Activated CD4-positive, alpha-beta T cell treated with anti-CD3 and anti-CD28 coated beads for 48 hours (primary cell): ENCODE data around the gene SCUBE3.
A peak's percentile ranks its signal among the peaks of the same experiment; 100 is the strongest.

ENCODE experiments used
- DNase-seq: peaks from one replicate; pipeline ENCODE4 v3.0.0-alpha.2; 2020

Gene SCUBE3

DNA sequence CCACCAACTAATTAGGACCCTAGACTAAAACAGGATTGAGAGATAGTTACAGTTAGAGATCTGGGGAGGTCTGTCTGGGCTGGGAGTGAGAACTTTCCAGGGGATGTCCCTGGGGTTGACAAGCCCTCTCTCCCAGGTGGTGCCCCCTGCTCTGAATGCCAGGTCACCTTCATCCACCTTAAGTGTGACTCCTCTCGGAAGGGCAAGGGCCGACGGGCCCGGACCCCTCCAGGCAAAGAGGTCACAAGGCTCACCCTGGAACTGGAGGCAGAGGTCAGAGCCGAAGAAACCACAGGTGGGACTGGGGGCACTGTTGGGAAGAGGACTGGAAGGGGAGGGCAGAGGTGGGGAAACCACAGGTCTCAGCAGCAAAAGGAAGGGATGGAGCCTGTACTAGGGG lies 28.7 kb downstream of the SCUBE3 start:
- no peak for DNase-seq

DNA sequence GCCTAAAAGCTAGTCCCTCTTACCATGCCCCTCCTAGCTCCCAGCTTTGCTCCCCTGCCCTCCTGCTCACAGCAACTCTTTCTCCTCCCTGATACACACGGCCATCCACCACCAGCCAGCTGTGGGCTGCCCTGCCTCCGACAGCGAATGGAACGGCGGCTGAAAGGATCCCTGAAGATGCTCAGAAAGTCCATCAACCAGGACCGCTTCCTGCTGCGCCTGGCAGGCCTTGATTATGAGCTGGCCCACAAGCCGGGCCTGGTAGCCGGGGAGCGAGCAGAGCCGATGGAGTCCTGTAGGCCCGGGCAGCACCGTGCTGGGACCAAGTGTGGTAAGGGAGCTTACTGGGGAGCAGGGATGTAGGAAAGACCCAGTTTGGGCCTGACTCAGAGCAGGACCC lies 29.1 kb downstream of the SCUBE3 start:
- no peak for DNase-seq

DNA sequence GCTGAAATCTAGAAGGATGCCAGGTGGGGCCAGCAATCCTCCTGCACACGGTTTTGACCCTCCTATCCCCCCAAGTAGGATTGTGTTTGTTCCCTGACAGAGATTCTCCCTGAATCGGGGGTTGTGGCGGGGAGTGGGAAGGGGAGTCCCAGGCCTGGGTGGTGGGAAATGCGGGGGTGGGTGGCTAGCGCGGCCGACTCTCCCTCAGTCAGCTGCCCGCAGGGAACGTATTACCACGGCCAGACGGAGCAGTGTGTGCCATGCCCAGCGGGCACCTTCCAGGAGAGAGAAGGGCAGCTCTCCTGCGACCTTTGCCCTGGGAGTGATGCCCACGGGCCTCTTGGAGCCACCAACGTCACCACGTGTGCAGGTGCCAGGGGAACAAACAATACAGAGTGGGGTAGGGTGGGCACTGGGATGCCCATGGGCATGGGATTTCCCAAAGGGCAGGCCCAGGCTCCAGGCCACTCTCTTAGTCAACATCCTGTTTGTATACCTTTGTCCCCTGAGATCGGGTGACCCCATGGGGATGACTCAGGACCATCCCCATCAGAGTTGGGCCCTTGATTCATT lies 29.7 kb downstream of the SCUBE3 start:
- no peak for DNase-seq

DNA sequence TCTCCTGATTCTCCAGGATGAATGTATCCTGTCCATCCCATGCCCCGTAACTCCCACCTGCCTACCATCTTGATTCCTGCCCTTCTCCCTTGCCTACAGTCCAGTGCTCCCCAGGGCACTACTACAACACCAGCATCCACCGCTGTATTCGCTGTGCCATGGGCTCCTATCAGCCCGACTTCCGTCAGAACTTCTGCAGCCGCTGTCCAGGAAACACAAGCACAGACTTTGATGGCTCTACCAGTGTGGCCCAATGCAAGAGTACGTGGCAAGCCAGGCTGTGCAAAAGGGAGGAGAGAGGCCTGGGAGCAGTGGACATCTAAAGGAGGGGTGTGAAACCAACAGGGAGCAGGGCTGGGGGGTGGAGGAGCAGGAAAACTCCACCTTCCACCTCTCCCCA lies 30.8 kb downstream of the SCUBE3 start:
- DNase-seq = no peak

DNA sequence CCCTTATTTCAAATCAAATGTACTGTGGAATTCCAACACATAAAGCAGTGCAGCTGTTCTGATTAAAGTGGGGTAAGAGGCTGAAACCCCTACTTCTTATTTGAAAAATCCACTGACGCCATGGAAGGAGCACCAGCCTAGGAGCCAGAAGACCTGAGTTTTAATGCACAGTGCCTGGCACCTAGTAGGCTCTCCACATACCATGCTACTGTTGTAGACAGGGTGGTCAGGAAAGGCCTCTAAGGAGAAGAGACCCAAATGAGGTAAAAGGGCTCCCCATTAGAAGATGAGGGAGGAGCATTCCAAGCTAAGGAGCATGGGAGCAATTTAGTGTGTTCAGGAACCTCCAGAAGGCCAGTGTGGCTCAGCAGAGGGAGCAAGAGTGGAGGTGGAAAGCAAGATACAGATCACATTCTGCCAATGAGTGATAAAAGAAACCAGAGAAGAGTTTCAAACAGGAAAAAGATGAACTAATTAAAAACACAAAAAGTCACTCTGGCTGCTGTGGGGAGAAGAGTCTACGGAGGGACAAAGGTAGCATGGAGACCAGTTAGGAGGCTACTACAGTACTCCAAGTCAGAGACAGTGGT lies 34.0 kb downstream of the SCUBE3 start:
- DNase-seq = no peak

DNA sequence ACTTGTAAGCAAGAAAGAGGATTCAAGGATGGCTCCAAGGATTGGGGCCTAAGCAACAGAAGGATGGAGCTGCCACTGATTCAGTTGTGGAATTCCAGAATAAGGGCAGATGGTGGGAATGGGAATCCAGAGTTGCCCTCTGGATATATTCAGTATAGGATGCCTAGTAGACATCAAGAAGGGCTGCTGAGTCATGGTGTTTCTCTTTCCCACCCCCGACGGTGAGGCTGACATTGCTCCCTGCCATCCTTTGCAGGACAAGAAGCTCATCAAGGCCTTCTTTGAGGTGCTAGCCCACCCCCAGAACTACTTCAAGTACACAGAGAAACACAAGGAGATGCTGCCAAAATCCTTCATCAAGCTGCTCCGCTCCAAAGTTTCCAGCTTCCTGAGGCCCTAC lies 34.5 kb downstream of the SCUBE3 start:
- no peak for DNase-seq

DNA sequence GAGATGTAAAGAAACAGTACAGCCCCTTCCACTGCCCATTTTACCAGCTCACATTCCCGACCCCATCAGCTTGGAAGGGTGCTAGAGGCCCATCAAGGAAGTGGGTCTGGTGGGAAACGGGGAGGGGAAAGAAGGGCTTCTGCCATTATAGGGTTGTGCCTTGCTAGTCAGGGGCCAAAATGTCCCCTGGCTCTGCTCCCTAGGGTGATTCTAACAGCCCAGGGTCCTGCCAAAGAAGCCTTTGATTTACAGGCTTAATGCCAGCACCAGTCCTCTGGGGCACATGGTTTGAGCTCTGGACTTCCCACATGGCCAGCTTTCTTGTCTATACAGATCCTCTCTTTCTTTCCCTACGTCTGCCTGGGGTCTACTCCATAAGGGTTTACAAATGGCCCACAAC lies 35.2 kb downstream of the SCUBE3 start:
- DNase-seq = no peak

DNA sequence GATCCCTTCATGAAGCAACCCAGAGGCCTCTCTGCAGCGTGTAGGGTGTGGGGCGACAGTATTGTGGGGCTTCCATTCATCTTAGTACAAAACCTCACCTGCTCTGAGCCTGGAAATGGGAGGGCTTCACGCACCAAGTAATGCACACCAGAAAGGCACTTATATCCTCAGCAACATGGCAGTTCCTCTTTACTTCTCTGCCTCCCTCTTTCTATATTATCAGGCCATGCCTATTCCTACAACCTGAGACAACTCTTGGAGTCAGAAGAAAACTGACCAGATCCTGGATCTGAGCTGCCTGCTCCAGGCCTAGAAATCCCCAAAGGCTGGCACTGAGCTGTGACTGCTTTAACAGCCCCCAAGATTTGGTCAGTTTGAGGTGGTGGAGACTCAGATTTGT lies 38.2 kb downstream of the SCUBE3 start:
- no peak for DNase-seq

DNA sequence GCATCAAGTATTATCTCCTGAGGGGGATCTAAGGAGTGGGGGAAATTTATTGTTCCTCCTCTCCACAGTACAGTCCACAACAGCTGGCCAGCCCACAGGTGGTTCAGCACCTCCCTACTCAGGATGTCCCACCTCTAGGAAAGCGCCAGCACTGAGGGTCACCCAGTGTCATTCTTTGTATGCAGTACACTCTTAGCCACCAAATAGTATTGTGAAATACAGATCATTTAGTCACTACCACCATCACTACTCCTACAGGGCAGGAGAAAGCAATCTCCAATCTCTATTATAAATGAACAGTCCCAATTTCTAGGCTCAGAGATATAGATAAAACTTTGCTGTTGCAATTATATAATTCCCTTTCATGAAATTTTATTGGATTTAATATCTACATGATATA lies 39.5 kb downstream of the SCUBE3 start:
- DNase-seq = no peak

DNA sequence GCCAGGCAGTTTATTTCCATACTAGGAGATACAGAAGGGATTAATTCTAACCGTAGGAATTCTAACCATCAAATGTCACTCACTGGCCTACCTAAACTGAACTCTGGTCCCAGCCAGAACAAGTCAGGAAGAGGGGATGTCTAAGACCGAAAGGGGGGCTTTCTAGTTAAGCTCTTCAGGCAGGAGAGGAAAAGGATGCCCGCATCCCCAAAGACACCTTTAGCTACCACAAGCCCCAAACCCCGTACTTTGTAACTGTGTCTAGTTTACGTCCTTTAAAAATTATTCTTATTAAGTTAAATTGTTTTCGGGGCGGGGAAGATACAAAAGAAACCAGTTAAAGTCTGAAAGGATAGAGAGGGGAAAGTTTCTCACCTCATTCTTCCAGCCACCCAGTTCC lies 44.6 kb downstream of the SCUBE3 start:
- no peak for DNase-seq

DNA sequence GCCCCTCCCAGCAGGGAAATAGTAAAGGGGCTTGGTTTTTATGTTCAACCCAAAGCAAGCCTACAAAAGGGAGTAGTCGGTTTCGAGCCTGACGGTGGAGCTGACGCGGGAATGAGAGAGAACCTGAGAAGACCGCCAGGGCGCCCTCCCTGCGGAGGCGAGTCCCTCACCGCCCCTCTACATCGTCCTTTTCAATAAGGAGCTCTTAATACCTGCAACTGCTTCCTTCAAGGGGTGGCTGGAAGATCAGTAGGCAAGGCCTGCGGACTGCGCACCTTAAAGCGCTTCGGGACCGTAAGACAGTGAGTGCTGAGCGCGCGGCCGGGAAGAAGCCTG lies 45.1 kb downstream of the SCUBE3 start:
- no peak for DNase-seq

DNA sequence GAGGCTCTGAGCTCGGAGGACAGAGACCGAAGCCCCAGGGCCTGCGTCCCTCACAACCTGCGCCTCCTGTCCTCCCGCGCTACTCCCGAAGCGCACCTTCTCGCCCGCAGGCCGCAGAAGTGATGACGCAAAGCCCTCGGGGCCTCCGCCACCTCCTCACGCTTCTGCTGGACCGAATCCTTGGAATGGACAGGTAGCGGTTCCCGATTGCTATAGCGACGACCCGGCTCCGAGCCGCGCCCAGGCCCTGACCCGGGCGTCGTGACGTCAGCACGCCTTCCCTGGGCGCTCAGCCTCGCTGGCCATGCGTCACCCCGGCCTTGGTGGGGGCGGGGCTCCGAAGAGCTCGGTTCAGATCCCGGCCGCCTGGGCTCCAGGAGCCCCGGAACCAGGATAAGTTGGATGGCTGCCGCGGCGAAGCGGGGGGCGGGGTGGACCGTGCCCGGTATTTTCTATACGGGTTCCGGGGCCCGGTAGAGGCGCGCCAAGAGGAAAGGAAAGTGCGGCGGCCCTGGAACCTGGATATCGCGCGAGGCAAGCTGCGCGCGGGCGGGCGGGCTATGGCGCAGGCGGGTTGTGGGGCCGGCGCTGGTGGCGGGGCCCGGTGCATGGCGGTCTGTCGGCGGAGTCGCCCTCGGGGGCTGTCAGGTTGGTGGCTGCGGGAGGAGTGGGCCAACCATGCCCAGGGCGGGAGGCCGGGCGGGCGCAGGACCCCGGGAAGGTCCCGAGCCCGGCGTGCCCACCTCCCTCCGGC lies 45.6 kb downstream of the SCUBE3 start, which contains the start of gene ZNF76:
Gene ZNF76, plus strand, starts transcription at position 542 of the 754 bp plus-strand sequence. CDS start 21,417 bp downstream, outside the sequence.
- peak; percentile 96 for DNase-seq

DNA sequence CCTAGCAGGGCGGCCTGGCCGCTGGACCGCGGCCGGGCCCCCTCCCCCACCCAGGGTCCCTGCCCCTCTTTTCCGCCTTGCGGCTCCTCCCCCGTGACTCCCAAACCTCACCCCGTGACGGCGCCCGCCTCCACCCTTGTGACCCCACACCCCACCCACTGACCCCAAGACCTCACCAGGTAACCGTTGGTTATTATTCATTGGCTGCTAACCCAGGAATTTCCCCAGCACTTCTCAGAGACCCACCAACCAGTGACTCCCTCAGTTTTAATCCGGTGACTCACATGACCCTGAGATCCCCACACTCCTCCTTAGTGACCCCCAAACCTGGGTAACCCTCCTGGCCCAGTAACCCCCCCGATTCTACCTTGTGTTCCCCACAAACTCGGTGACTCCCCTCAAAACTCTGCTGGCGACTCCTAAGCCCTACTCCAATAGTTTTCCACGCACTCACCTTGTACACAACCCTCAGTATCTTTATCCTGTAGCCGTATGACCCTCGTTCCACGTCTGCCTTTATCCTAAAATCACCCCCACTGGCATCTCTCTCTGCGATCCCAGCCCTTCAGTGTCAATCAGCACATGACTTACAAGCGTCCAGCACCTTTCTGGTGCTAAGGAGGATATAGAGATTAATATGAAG lies 46.3 kb downstream of the SCUBE3 start:
- peak; percentile 84 for DNase-seq

DNA sequence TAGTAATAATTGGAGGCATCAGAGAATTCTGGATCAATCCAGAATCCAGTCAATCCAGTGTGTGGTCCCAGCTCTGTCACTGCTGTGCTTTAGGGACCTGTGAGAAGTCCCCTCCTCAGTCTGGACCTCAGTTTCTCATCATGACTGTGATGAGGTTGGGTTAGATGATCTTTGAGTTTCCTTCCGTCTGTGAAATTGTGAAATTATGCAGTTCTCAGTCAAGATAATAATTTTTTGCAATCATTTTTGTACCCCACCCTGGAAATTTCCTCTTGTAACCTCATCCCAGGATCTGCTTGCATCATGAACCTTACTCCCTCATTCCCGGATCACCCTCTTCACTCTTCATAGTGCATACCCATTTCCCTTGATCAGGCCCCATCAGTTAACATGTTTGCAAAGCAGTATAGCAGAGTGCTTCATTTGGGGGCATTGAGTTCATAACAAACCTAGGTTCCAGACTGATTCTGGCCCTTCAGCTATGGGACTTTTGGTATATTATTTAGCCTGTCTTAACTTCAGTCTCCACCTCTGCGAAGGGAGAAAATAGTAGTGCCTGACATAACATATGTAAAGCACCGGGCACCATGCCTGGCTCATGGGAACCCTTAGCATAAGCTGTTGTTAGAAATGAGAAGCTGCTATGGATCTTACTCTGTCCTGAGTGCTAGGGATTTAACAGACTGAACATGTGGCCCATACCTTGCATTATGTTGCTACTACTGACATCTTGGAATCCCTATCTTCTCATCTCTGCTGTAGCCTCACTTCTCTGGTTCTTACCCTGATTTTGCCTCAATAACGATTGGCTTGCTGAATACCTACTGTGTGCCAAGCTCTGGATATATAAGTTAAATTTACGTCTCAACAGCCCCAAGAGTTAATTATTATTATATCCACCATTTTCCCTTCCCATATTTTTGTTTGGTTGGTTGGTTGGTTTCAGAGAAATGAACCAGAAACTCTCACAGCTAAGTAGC lies 47.1 kb downstream of the SCUBE3 start:
- DNase-seq = no peak

DNA sequence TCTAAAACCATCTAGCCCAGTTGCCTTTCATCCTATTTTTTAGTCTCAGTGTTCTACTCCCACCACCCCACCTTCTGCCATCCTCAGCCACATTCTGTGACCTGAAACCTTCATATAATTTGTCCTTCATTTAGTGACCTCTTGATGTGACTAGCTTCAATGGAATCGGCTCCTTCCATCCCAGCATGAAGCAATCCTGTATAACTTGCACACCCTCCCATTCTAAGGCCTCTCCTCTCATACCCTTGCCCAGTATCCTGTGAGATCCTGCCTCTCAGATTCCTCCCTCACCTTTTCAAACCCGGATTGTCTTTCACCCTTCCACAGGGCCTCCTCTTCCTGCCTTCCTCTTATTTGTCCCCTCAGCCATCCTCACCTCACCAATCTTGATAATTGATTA lies 48.8 kb downstream of the SCUBE3 start:
- no peak for DNase-seq

DNA sequence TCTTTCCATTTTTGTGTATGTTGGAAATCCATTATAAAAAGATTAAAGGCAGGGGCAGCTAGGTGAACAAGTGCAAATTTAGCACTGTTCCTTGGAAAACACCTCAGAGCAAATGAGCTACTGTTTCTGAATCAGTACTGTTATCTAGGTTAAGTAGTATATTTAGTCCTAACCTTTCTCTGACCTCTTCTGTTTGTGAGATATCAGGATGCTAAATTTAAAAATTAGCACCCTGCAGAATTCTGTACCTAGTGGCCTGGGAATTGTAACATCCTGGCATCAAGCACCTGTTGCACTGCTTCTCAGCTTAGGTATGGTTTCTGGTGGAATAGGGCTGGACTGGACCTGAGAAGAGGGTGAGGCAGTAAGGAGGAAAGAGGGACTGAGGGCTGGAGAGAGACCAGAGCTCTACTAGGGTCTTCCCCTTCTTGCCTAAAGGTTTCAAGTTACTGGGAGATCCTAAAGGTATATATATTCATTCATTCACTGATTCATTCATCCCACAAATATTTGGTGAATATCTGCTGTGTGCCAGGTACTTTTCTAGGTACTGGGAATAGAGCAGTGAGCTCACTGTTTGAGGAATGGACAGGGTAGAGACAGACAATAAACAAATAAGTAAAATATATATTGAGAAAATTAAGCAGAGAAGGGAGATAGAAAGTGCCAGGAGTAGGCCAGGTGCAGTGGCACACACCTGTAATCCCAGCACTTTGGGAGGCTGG lies 51.0 kb downstream of the SCUBE3 start:
- no peak for DNase-seq

DNA sequence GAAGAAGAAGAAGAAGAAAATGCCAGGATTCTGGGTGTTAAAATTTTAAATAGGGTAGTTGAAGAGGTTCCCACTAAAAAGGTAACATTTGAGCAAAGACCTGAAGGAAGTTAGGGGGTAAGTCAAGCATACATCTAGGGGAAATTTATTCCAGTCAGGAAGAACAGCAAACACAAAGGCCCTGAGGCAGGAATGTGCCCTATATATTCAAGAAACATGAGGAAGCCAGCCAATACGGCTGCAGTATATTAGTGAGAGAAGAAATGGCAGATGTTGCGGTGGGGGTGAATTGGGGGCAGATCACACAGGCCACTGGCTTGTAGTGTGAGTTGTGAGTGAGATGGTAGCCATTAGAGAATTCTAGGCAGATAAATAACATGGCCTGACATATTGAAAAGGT lies 51.8 kb downstream of the SCUBE3 start:
- DNase-seq = no peak

DNA sequence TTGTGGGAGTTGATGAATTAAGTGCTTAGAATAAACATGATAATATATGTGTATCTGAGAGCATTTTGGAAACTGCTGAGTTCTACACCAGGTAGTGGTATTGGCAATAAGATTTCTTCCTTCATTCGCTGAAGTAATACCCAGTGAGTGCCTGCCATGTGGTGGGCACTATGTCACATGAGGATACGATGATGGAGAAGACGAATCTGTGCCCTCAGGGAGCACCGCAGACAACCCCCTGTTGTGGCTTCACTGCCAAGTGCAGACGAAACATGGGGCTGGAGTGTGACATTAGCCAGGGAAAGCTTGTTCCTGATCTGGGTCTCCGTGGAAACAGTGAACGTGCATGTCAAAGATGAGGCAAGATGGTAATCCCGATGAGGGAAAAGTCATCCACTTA lies 53.7 kb downstream of the SCUBE3 start:
- DNase-seq = no peak

DNA sequence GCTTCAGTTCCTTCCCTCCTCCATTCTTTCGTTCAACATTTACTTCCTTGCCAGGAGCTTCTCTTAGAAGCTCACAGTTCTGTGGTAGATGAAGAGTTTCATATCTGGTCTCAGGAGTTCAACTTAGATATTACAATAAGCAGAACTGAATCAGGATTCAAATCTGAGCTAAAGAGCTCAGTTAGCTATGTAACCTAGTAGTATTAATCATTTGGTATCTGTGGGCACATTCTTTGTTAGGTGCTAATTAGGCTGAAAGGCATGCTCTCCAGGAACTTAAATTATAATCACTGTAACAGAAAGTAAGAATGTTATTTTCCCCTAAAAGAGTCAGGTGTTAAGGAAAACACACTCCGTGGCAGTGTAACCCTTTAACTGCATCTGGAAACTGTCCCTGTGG lies 54.1 kb downstream of the SCUBE3 start:
- DNase-seq = no peak

DNA sequence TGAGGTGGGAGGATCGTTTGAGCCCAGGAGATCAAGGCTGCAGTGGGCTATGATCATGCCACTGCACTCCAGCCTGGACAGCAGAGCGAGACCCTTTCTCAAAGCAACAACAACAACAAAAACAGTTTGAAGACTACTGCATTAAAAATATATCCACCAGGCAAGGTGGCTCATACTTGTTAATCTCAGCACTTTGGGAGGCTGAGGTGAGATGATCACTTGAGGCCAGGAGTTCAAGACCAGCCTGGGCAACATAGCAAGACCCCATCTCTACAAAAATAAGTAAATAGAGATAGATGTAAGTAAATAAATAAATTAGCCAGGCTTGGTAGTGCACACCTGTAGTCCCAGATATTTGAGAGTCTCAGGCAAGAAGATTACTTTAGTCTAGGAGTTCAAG lies 58.2 kb downstream of the SCUBE3 start:
- DNase-seq = no peak

DNA sequence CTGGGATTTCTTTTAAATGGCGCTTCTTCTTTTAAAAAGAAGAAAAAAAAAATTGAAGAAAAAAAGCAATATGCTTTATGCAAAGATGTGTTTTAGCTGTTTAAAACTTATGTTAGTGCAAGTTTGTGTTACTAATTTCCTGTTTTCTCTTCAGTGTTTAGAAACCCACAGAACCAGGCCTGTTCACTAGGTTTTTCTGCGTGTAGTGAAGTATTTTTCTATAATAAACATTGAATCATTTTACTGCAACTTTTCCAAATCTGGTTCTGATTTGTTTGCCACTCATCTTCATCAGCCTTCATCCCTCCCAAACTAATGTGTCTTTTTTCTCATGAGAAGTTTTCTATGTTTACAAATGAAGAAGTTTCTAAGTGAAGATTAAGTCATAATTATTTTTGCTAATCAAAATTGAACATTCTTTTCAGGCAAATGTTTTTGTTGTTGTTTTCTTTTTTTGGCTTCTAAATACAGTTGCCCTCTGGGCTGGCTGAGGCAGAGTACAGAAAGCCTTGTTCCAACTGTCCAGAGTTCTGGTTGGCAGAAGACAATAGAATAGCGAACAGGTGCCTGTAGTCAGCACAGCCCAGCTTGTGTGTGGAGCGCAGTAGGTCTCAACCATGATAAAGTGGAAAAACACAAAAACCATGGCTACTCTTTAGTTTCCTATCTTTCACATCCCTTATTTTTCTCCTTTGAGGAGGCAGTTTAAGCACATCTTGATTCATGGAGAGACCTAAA lies 60.2 kb downstream of the SCUBE3 start:
- no peak for DNase-seq
